ENCODE results near the gene KIAA1143. TPM values are rescaled to one million over a fixed set of nuclear protein-coding genes. Genes with fewer than 3 reads are reported as not detected.

The KIAA1143 gene
- total and polyA plus RNA-seq, 2 of the 13 experiments (the other 11 are each of a cell fraction or from before 2014, with no cell fraction given) = 9.9 to 27.2 TPM

DNA sequence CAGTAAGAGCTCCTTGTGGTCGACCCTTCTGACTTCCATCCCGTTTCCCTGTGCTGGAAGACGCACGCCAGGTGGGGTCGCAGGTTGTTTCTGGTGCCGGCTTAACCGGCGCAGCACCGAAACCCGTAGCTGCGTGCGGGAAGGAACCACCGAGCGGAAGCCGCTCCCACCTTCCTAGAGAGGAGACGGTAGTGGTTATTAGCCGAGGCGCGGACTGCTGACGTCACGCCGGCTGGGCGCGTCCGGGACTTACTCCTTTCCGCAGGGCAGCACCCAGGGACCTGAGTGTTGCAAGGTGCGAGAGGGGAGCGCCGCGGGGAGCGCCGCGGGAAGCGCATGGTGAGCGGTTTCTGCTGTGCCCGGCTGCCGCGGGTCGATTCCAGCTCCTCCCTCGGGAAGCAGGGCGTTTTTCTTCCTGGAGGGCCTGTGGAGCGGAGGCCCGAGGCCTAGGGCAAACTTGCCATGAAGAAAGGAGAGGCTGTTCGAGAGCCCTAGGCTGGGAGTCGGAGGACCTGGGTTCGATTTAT, 32.0 kb downstream of the KIAA1143 start, which contains the start of gene ZNF501 (continued):
- TF ChIP-seq STAT6 (CRISPR knock-in tag; IDR thresholded peaks at IDR 0.05; ENCODE audit: borderline replicate concordance) (no peak), GFI1 (CRISPR knock-in tag; IDR thresholded peaks at IDR 0.05; ENCODE audit: borderline replicate concordance) (no peak), FOXA3 (CRISPR knock-in tag; IDR thresholded peaks at IDR 0.05) (peak; percentile 62), PRMT3 (CRISPR knock-in tag; IDR thresholded peaks at IDR 0.05; ENCODE audit: borderline replicate concordance, low read depth) (peak; percentile 74; the same call in 1 of the 2 replicates), ZNF180 (CRISPR knock-in tag; IDR thresholded peaks at IDR 0.05; ENCODE audit: borderline replicate concordance, low read depth) (no peak; the same call in 1 of the 2 replicates), NFE2L2 (IDR thresholded peaks at IDR 0.05; ENCODE audit: low read length) (no peak), TIGD3 (CRISPR knock-in tag; IDR thresholded peaks at IDR 0.05; ENCODE audit: borderline replicate concordance) (no peak), ARHGAP35 (CRISPR knock-in tag; IDR thresholded peaks at IDR 0.05; ENCODE audit: borderline replicate concordance) (peak; percentile 79; the same call in 1 of the 2 replicates), ZSCAN5A (CRISPR knock-in tag; IDR thresholded peaks at IDR 0.05; ENCODE audit: borderline replicate concordance) (peak; percentile 74; the same call in 1 of the 2 replicates), ATM (IDR thresholded peaks at IDR 0.05; ENCODE audit: borderline replicate concordance) (no peak)
- TF ChIP-seq, protein P1, sequence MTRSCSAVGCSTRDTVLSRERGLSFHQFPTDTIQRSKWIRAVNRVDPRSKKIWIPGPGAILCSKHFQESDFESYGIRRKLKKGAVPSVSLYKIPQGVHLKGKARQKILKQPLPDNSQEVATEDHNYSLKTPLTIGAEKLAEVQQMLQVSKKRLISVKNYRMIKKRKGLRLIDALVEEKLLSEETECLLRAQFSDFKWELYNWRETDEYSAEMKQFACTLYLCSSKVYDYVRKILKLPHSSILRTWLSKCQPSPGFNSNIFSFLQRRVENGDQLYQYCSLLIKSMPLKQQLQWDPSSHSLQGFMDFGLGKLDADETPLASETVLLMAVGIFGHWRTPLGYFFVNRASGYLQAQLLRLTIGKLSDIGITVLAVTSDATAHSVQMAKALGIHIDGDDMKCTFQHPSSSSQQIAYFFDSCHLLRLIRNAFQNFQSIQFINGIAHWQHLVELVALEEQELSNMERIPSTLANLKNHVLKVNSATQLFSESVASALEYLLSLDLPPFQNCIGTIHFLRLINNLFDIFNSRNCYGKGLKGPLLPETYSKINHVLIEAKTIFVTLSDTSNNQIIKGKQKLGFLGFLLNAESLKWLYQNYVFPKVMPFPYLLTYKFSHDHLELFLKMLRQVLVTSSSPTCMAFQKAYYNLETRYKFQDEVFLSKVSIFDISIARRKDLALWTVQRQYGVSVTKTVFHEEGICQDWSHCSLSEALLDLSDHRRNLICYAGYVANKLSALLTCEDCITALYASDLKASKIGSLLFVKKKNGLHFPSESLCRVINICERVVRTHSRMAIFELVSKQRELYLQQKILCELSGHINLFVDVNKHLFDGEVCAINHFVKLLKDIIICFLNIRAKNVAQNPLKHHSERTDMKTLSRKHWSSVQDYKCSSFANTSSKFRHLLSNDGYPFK (CRISPR knock-in tag; IDR thresholded peaks at IDR 0.05; ENCODE audit: borderline replicate concordance) = peak; percentile 88; the same call in 1 of the 2 replicates
- TF ChIP-seq, protein P2, sequence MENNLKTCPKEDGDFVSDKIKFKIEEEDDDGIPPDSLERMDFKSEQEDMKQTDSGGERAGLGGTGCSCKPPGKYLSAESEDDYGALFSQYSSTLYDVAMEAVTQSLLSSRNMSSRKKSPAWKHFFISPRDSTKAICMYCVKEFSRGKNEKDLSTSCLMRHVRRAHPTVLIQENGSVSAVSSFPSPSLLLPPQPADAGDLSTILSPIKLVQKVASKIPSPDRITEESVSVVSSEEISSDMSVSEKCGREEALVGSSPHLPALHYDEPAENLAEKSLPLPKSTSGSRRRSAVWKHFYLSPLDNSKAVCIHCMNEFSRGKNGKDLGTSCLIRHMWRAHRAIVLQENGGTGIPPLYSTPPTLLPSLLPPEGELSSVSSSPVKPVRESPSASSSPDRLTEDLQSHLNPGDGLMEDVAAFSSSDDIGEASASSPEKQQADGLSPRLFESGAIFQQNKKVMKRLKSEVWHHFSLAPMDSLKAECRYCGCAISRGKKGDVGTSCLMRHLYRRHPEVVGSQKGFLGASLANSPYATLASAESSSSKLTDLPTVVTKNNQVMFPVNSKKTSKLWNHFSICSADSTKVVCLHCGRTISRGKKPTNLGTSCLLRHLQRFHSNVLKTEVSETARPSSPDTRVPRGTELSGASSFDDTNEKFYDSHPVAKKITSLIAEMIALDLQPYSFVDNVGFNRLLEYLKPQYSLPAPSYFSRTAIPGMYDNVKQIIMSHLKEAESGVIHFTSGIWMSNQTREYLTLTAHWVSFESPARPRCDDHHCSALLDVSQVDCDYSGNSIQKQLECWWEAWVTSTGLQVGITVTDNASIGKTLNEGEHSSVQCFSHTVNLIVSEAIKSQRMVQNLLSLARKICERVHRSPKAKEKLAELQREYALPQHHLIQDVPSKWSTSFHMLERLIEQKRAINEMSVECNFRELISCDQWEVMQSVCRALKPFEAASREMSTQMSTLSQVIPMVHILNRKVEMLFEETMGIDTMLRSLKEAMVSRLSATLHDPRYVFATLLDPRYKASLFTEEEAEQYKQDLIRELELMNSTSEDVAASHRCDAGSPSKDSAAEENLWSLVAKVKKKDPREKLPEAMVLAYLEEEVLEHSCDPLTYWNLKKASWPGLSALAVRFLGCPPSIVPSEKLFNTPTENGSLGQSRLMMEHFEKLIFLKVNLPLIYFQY (CRISPR knock-in tag; IDR thresholded peaks at IDR 0.05; ENCODE audit: borderline replicate concordance) = peak; percentile 42; the same call in 1 of the 2 replicates

Data from HepG2 (cell line).